D721Med (cell line): ENCODE measurements around the gene PAFAH2.

ENCODE experiments used
- DNase-seq: peaks from one replicate; pipeline ENCODE4 v3.0.0; 2011; ENCODE audit warnings: low spot score; ENCODE audit not compliant: insufficient read length
- FAIRE-seq: peaks from 2 replicates; lab custom pipeline; 2011; peaks lifted over from hg19 to GRCh38; lab: Jason Lieb, UNC
- CTCF ChIP-seq: IDR thresholded peaks from 2 replicates; pipeline ENCODE4 v1.5.1; 2012; ENCODE audit warnings: mild to moderate bottlenecking, control low read depth; ENCODE audit not compliant: insufficient read depth; ENCODE audit errors: missing control alignments

PAFAH2 gene

GRCh38 chr1:26029864-26030481 is 32.1 kb upstream of the PAFAH2 start:
- DNase-seq (no peak), FAIRE-seq (no peak)
- TF ChIP-seq CTCF, result peak; percentile 14

- TF ChIP-seq CTCF, result no peak
- FAIRE-seq (no peak), DNase-seq (no peak)
These were observed 31.4 kb upstream of the PAFAH2 start for GRCh38 chr1:26029054-26029863.

- FAIRE-seq (no peak), DNase-seq (no peak)
- no peak for TF ChIP-seq CTCF
These were observed 30.7 kb upstream of the PAFAH2 start for GRCh38 chr1:26028490-26028980.

- FAIRE-seq (no peak), DNase-seq (no peak)
- TF ChIP-seq CTCF, result no peak
These were observed 30.0 kb upstream of the PAFAH2 start for GRCh38 chr1:26027716-26028489.

- DNase-seq (no peak), FAIRE-seq (no peak)
- no peak for TF ChIP-seq CTCF
These were observed 27.7 kb upstream of the PAFAH2 start for GRCh38 chr1:26025517-26025916.

GRCh38 chr1:26025060-26025459 is 27.2 kb upstream of the PAFAH2 start:
- DNase-seq (no peak), FAIRE-seq (no peak)
- no peak for TF ChIP-seq CTCF
